H9 (cell line): ENCODE measurements around the gene FTO. TPM values are rescaled to one million over a fixed set of nuclear protein-coding genes. Genes with fewer than 3 reads are reported as not detected.

Experiments used
- DNase-seq: peaks from one replicate; pipeline ENCODE4 v3.0.0-alpha.2; 2017
- H2AFZ ChIP-seq: one replicate; pipeline ENCODE4 v1.6.1; 2013; ENCODE audit warnings: mild to moderate bottlenecking, low read length, control low read depth, moderate library complexity
- H2AK5ac ChIP-seq: 2 replicates; pipeline ENCODE4 v1.6.1; 2013; ENCODE audit warnings: low read length, control low read depth, mixed read lengths; ENCODE audit not compliant: insufficient read length
- H2BK120ac ChIP-seq: one replicate; pipeline ENCODE4 v1.6.1; 2013; ENCODE audit warnings: low read depth, mild to moderate bottlenecking, low read length, control low read depth, inconsistent platforms; ENCODE audit not compliant: poor library complexity, severe bottlenecking
- H2BK12ac ChIP-seq: 2 replicates; pipeline ENCODE4 v1.6.1; 2013; ENCODE audit warnings: low read length, control low read depth, mixed read lengths, low read depth; ENCODE audit not compliant: insufficient read length
- H2BK15ac ChIP-seq: 2 replicates; pipeline ENCODE4 v1.6.1; 2013; ENCODE audit warnings: low read depth, low read length, control low read depth
- H2BK20ac ChIP-seq: one replicate; pipeline ENCODE4 v1.6.1; 2013; ENCODE audit warnings: low read depth, mild to moderate bottlenecking, low read length, control low read depth, inconsistent platforms; ENCODE audit not compliant: poor library complexity, severe bottlenecking
- H2BK5ac ChIP-seq: 2 replicates; pipeline ENCODE4 v1.6.1; 2013; ENCODE audit warnings: low read length, control low read depth, mixed read lengths; ENCODE audit not compliant: insufficient read length
- H3K14ac ChIP-seq: 2 replicates; pipeline ENCODE4 v1.6.1; 2013; ENCODE audit warnings: low read length, control low read depth; ENCODE audit not compliant: insufficient read depth
- H3K18ac ChIP-seq: 2 replicates; pipeline ENCODE4 v1.6.1; 2013; ENCODE audit warnings: low read depth, mild to moderate bottlenecking, mixed read lengths, low read length, control low read depth; ENCODE audit not compliant: insufficient read length
- H3K23ac ChIP-seq: 2 replicates; pipeline ENCODE4 v1.6.1; 2013; ENCODE audit warnings: low read length, control low read depth, mixed read lengths, low read depth; ENCODE audit not compliant: insufficient read length
- H3K23me2 ChIP-seq: 2 replicates; pipeline ENCODE4 v1.6.1; 2013; ENCODE audit warnings: low read depth, mild to moderate bottlenecking, mixed read lengths, low read length, control low read depth; ENCODE audit not compliant: insufficient read length, poor library complexity, severe bottlenecking
- H3K27ac ChIP-seq: 2 replicates; pipeline ENCODE4 v1.5.1; 2013; ENCODE audit warnings: low read length, control low read depth, mixed read lengths, low read depth; ENCODE audit not compliant: insufficient read length
- H3K27me3 ChIP-seq: 2 replicates; pipeline ENCODE4 v1.6.1; 2013; ENCODE audit warnings: low read length, control low read depth, inconsistent platforms; ENCODE audit not compliant: insufficient read depth
- H3K4ac ChIP-seq: 2 replicates; pipeline ENCODE4 v1.6.1; 2013; ENCODE audit warnings: low read depth, mild to moderate bottlenecking, control low read depth, inconsistent platforms, low read length, moderate library complexity
- H3K4me1 ChIP-seq: 2 replicates; pipeline ENCODE4 v1.6.1; 2013; ENCODE audit warnings: low read length, control low read depth, inconsistent platforms; ENCODE audit not compliant: insufficient read depth
- H3K4me2 ChIP-seq: 2 replicates; pipeline ENCODE4 v1.6.1; 2013; ENCODE audit warnings: low read length, control low read depth, mixed read lengths; ENCODE audit not compliant: insufficient read length, insufficient read depth
- H3K56ac ChIP-seq: 2 replicates; pipeline ENCODE4 v1.6.1; 2013; ENCODE audit warnings: low read depth, mild to moderate bottlenecking, mixed read lengths, low read length, control low read depth; ENCODE audit not compliant: insufficient read length
- H3K79me1 ChIP-seq: 2 replicates; pipeline ENCODE4 v1.6.1; 2013; ENCODE audit warnings: low read depth, mild to moderate bottlenecking, moderate library complexity, low read length, control low read depth, inconsistent platforms; ENCODE audit not compliant: insufficient read depth, poor library complexity, severe bottlenecking
- H3K79me2 ChIP-seq: 2 replicates; pipeline ENCODE4 v1.6.1; 2013; ENCODE audit warnings: low read length, control low read depth, inconsistent platforms; ENCODE audit not compliant: insufficient read depth
- H3K9ac ChIP-seq: 2 replicates; pipeline ENCODE4 v1.6.1; 2013; ENCODE audit warnings: low read length, control low read depth, mixed read lengths; ENCODE audit not compliant: insufficient read length; ENCODE audit errors: extremely low read depth
- H3K9me3 ChIP-seq: one replicate; pipeline ENCODE4 v1.6.1; 2013; ENCODE audit warnings: low read depth, low read length, inconsistent platforms; ENCODE audit not compliant: control insufficient read depth
- H3T11ph ChIP-seq: one replicate; pipeline ENCODE4 v1.6.1; 2013; ENCODE audit warnings: mild to moderate bottlenecking, low read length, control low read depth, inconsistent platforms
- H4K20me1 ChIP-seq: one replicate; pipeline ENCODE4 v1.6.1; 2013; ENCODE audit not compliant: control insufficient read depth, insufficient read length, insufficient read depth
- H4K5ac ChIP-seq: 2 replicates; pipeline ENCODE4 v1.6.1; 2013; ENCODE audit warnings: low read depth, mild to moderate bottlenecking, mixed read lengths, low read length, control low read depth; ENCODE audit not compliant: insufficient read length
- H4K8ac ChIP-seq: replicated peaks from 2 replicates; pipeline ENCODE4 v1.6.1; 2013; ENCODE audit warnings: low read length, control low read depth, mixed read lengths, low read depth; ENCODE audit not compliant: insufficient read length
- H4K91ac ChIP-seq: 2 replicates; pipeline ENCODE4 v1.6.1; 2013; ENCODE audit warnings: low read depth, mild to moderate bottlenecking, moderate library complexity, mixed read lengths, low read length, control low read depth; ENCODE audit not compliant: insufficient read length
- H3K27ac Mint-ChIP-seq, 3 experiments: 2 replicates in 2 of 3; 3 replicates in 1 of 3; pipeline ENCODE4 v1.8.0; 2020 to 2021; ENCODE audit warnings: mixed read lengths in 3 of 3, mild to moderate bottlenecking in 1 of 3, moderate library complexity in 1 of 3
- H3K27me3 Mint-ChIP-seq: 2 replicates; pipeline ENCODE4 v1.8.0; 2021; ENCODE audit warnings: low read depth, mild to moderate bottlenecking, moderate library complexity, mixed read lengths
- H3K36me3 Mint-ChIP-seq, 3 experiments: 2 replicates in 2 of 3; 3 replicates in 1 of 3; pipeline ENCODE4 v1.8.0; 2020 to 2021; ENCODE audit warnings: low read depth in 3 of 3, mixed read lengths in 3 of 3; ENCODE audit not compliant: insufficient read depth in 1 of 3
- H3K4me1 Mint-ChIP-seq, 2 experiments: 2 replicates each; pipeline ENCODE4 v1.8.0; 2020; ENCODE audit warnings: mixed read lengths in 2 of 2
- H3K4me3 Mint-ChIP-seq, 2 experiments: 2 replicates in 1 of 2; 3 replicates in 1 of 2; pipeline ENCODE4 v1.8.0; 2020 to 2021; ENCODE audit warnings: mild to moderate bottlenecking in 2 of 2, mixed read lengths in 2 of 2, moderate library complexity in 1 of 2
- H3K9me3 Mint-ChIP-seq, 2 experiments: 2 replicates in 1 of 2; 3 replicates in 1 of 2; pipeline ENCODE4 v1.8.0; 2020; ENCODE audit warnings: mild to moderate bottlenecking in 2 of 2, mixed read lengths in 2 of 2, moderate library complexity in 1 of 2
- WGBS: extraction: QIAGEN DNeasy Blood & Tissue Kit; methylation state at CpG from one replicate; pipeline ENCODE4 v1.1.7; 2013; ENCODE audit warnings: missing lambda C conversion rate, low lambda C conversion rate, mixed read lengths; ENCODE audit not compliant: insufficient read length; ENCODE audit errors: extremely low coverage; 5-methylcytosine and 5-hydroxymethylcytosine counted together
- total RNA-seq: library from RNA; stranded (reverse); gene quantifications from 2 replicates; pipeline ENCODE4 v1.2.1, GENCODE V29; 2021
- TF ChIP-seq, protein P1 (sequence below): fragments of 200-600 bp; sonication (generic); conservative IDR thresholded peaks from 3 replicates; pipeline ENCODE4 v1.8.0; 2021; ENCODE audit warnings: antibody characterized with exemption, mild to moderate bottlenecking

The FTO gene
- total RNA-seq, 1 experiment from 2014 or later: 67.9 TPM

DNA sequence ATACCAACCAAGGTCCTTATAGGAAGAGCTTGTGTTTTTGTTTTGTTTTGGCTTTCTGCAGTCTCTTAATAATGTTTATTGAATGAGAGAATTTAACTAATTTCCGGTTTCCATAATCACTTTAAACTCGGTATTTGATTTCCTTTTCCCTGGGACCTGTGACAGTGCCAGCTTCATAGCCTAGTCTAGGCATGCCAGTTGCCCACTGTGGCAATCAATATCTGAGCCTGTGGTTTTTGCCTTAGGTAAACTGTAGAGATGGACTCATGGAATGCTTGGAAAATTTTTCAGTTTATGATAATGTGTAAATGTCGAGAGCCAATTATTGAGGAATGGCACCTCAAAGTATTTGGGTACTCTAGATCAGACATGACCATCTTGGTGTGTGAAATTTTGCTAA, 78.2 kb downstream of the FTO start:
- no CpG with 5 or more reads among the region's 3 CpGs for WGBS
- H3K27ac Mint-ChIP-seq: no peak overlapping the region

More for the DNA sequence above, 78.2 kb downstream of the FTO start:
- Histone ChIP-seq H3K4ac (no peak overlapping the region), H3K4me1 (0 out of 2 replicates have a peak, but pooled peaks cover 2% of the 10 kb centered on the region), H3K9me3 (no peaks in the 10 kb centered on the region), H3K4me2 (no peak overlapping the region), H3K56ac (no peak overlapping the region), H3K79me1 (no peaks in the 10 kb centered on the region), H2BK5ac (no peak overlapping the region), H2AFZ (no peak overlapping the region), H4K20me1 (no peaks in the 10 kb centered on the region), H3T11ph (no peak overlapping the region), H4K5ac (no peak overlapping the region), H3K27me3 (no peaks in the 10 kb centered on the region), H2BK20ac (no peak overlapping the region), H2BK12ac (no peak overlapping the region), H3K18ac (no peak overlapping the region), H4K8ac (no peak overlapping the region), H3K23ac (no peak overlapping the region), H2BK120ac (no peak overlapping the region), H3K79me2 (no peaks in the 10 kb centered on the region), H3K14ac (no peak overlapping the region), H3K9ac (no peak overlapping the region), H2AK5ac (no peak overlapping the region), H2BK15ac (no peak overlapping the region), H4K91ac (no peak overlapping the region), H3K27ac (no peak overlapping the region), H3K23me2 (no peaks in the 10 kb centered on the region)
- DNase-seq: no peak
- Mint-ChIP-seq H3K9me3 (no peaks in the 10 kb centered on the region), H3K4me3 (no peak overlapping the region), H3K27me3 (no peaks in the 10 kb centered on the region), H3K4me1 (peaks cover 11 to 14% of the 10 kb centered on the region in 2 experiments), H3K36me3 (no peaks in the 10 kb centered on the region; a peak in 1 of 7 replicates)
- TF ChIP-seq, protein P1, sequence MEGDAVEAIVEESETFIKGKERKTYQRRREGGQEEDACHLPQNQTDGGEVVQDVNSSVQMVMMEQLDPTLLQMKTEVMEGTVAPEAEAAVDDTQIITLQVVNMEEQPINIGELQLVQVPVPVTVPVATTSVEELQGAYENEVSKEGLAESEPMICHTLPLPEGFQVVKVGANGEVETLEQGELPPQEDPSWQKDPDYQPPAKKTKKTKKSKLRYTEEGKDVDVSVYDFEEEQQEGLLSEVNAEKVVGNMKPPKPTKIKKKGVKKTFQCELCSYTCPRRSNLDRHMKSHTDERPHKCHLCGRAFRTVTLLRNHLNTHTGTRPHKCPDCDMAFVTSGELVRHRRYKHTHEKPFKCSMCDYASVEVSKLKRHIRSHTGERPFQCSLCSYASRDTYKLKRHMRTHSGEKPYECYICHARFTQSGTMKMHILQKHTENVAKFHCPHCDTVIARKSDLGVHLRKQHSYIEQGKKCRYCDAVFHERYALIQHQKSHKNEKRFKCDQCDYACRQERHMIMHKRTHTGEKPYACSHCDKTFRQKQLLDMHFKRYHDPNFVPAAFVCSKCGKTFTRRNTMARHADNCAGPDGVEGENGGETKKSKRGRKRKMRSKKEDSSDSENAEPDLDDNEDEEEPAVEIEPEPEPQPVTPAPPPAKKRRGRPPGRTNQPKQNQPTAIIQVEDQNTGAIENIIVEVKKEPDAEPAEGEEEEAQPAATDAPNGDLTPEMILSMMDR: no peak
